ENCODE data around the gene SPTBN5.

SPTBN5 gene

GRCh38 chr15:41801185-41801584 is 92.7 kb downstream of the SPTBN5 start:
- TF ChIP-seq, protein P1, sequence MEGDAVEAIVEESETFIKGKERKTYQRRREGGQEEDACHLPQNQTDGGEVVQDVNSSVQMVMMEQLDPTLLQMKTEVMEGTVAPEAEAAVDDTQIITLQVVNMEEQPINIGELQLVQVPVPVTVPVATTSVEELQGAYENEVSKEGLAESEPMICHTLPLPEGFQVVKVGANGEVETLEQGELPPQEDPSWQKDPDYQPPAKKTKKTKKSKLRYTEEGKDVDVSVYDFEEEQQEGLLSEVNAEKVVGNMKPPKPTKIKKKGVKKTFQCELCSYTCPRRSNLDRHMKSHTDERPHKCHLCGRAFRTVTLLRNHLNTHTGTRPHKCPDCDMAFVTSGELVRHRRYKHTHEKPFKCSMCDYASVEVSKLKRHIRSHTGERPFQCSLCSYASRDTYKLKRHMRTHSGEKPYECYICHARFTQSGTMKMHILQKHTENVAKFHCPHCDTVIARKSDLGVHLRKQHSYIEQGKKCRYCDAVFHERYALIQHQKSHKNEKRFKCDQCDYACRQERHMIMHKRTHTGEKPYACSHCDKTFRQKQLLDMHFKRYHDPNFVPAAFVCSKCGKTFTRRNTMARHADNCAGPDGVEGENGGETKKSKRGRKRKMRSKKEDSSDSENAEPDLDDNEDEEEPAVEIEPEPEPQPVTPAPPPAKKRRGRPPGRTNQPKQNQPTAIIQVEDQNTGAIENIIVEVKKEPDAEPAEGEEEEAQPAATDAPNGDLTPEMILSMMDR (IDR thresholded peaks at IDR 0.05; ENCODE audit: low read length): no peak
- TF ChIP-seq EZH2 (optimal IDR thresholded peaks at IDR 0.05; ENCODE audit: low read depth, low read length): no peak
- TF ChIP-seq EZH2phosphoT487 (IDR thresholded peaks at IDR 0.05; ENCODE audit: low read length): no peak
- Histone ChIP-seq H2AFZ (ENCODE audit: low read length) (no peak overlapping the region), H3K9me3 (replicated peaks; ENCODE audit: insufficient read depth, low read length) (no peaks in the 10 kb centered on the region), H3K27ac (ENCODE audit: low read length) (no peak overlapping the region), H3K36me3 (replicated peaks; ENCODE audit: insufficient read depth, low read length) (no peaks in the 10 kb centered on the region), H3K9me2 (replicated peaks; ENCODE audit: insufficient read depth, low read length) (no peaks in the 10 kb centered on the region), H4K20me1 (ENCODE audit: insufficient read depth, low read length) (no peaks in the 10 kb centered on the region), H3F3A (ENCODE audit: insufficient read depth, low read length) (no peaks in the 10 kb centered on the region), H3K9ac (ENCODE audit: low read length) (no peak overlapping the region), H3K27me3 (replicated peaks; ENCODE audit: insufficient read depth, low read length) (no peaks in the 10 kb centered on the region), H3K4me1 (ENCODE audit: low read length) (no peaks in the 10 kb centered on the region), H3K4me2 (ENCODE audit: low read depth, low read length) (no peak overlapping the region), H3K79me2 (ENCODE audit: low read length) (no peaks in the 10 kb centered on the region), H3K4me3 (ENCODE audit: low read length) (no peak overlapping the region)
- no peak for DNase-seq

- no peaks in the 10 kb centered on the region for H3K9me3 ChIP-seq (replicated peaks; ENCODE audit: insufficient read depth, low read length)
- no peak for TF ChIP-seq EZH2 (optimal IDR thresholded peaks at IDR 0.05; ENCODE audit: low read depth, low read length)
- no peak overlapping the region for H3K9ac ChIP-seq (ENCODE audit: low read length)
- no peak overlapping the region for H2AFZ ChIP-seq (ENCODE audit: low read length)
- H3F3A ChIP-seq (ENCODE audit: insufficient read depth, low read length): no peaks in the 10 kb centered on the region
- no peak overlapping the region for H3K4me2 ChIP-seq (ENCODE audit: low read depth, low read length)
- no peak for DNase-seq
- no peak overlapping the region for H3K27ac ChIP-seq (ENCODE audit: low read length)
- no peaks in the 10 kb centered on the region for H3K27me3 ChIP-seq (replicated peaks; ENCODE audit: insufficient read depth, low read length)
- H4K20me1 ChIP-seq (ENCODE audit: insufficient read depth, low read length): no peaks in the 10 kb centered on the region
- no peak overlapping the region for H3K4me3 ChIP-seq (ENCODE audit: low read length)
- H3K9me2 ChIP-seq (replicated peaks; ENCODE audit: insufficient read depth, low read length): no peaks in the 10 kb centered on the region
- no peaks in the 10 kb centered on the region for H3K4me1 ChIP-seq (ENCODE audit: low read length)
- H3K79me2 ChIP-seq (ENCODE audit: low read length): no peaks in the 10 kb centered on the region
- H3K36me3 ChIP-seq (replicated peaks; ENCODE audit: insufficient read depth, low read length): no peaks in the 10 kb centered on the region
Observed at GRCh38 chr15:41799488-41799805, 94.4 kb downstream of the SPTBN5 start.

GRCh38 chr15:41798607-41799487 is 95.0 kb downstream of the SPTBN5 start:
- H3K36me3 ChIP-seq (replicated peaks; ENCODE audit: insufficient read depth, low read length): no peaks in the 10 kb centered on the region
- no peaks in the 10 kb centered on the region for H3K27me3 ChIP-seq (replicated peaks; ENCODE audit: insufficient read depth, low read length)
- DNase-seq: no peak
- H3K27ac ChIP-seq (ENCODE audit: low read length): no peak overlapping the region
- H3K4me3 ChIP-seq (ENCODE audit: low read length): no peak overlapping the region
- no peak for TF ChIP-seq EZH2phosphoT487 (IDR thresholded peaks at IDR 0.05; ENCODE audit: low read length)
- TF ChIP-seq, protein P1 (IDR thresholded peaks at IDR 0.05; ENCODE audit: low read length): no peak
- no peak for TF ChIP-seq EZH2 (optimal IDR thresholded peaks at IDR 0.05; ENCODE audit: low read depth, low read length)
- no peaks in the 10 kb centered on the region for H3K79me2 ChIP-seq (ENCODE audit: low read length)
- no peak overlapping the region for H3K4me2 ChIP-seq (ENCODE audit: low read depth, low read length)
- no peak overlapping the region for H2AFZ ChIP-seq (ENCODE audit: low read length)
- H4K20me1 ChIP-seq (ENCODE audit: insufficient read depth, low read length): no peaks in the 10 kb centered on the region
- no peak overlapping the region for H3K9ac ChIP-seq (ENCODE audit: low read length)
- no peaks in the 10 kb centered on the region for H3K9me2 ChIP-seq (replicated peaks; ENCODE audit: insufficient read depth, low read length)
- no peaks in the 10 kb centered on the region for H3K9me3 ChIP-seq (replicated peaks; ENCODE audit: insufficient read depth, low read length)
- H3F3A ChIP-seq (ENCODE audit: insufficient read depth, low read length): no peaks in the 10 kb centered on the region
- H3K4me1 ChIP-seq (ENCODE audit: low read length): no peaks in the 10 kb centered on the region

Data from MM.1S (cell line).